NCI-H187 (cell line): ENCODE data around the gene ADGRB3.
A peak's percentile ranks its signal among the peaks of the same experiment; 100 is the strongest.
"Not testable (repeated sequence)": the region's sequence is repeated elsewhere in the genome, so short reads cannot be mapped to it uniquely, and the experiment has no call there.

Source experiments
- DNase-seq, 2 experiments: peaks; one replicate each; lab custom pipeline; 2025; lab: John Stamatoyannopoulos, UW

The ADGRB3 gene

DNA sequence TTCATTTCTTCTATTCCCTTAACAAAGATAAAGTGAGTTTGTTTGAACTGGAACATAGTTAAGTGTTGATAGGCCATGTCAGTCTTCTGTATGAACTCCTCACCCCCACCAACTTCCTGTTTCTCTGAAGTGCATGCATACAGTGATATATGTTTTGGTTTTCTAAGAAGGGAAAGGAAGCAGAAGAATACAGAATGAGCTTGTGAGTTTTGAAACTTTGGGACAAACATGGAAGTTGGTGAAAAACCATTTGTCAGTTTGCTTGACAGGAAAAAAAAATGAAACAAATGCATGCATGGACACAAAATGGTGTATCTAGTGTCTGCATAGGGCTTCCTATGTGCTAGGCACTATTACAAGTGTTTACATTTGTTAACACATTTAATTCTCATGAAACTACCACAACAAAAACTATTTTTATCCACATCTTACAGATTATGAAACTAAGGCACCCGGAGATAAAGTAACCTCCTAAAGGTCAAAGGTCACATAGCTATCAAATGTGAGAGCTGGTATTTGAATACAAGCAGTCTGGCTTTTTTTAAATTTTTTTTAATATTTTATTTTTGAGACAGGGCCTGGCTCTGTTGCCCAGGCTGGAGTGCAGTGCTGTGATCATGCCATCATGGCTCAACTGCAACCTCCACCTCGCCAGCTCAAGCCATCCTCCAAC is 105.9 kb downstream of the ADGRB3 start:
- DNase-seq: no peak

DNA sequence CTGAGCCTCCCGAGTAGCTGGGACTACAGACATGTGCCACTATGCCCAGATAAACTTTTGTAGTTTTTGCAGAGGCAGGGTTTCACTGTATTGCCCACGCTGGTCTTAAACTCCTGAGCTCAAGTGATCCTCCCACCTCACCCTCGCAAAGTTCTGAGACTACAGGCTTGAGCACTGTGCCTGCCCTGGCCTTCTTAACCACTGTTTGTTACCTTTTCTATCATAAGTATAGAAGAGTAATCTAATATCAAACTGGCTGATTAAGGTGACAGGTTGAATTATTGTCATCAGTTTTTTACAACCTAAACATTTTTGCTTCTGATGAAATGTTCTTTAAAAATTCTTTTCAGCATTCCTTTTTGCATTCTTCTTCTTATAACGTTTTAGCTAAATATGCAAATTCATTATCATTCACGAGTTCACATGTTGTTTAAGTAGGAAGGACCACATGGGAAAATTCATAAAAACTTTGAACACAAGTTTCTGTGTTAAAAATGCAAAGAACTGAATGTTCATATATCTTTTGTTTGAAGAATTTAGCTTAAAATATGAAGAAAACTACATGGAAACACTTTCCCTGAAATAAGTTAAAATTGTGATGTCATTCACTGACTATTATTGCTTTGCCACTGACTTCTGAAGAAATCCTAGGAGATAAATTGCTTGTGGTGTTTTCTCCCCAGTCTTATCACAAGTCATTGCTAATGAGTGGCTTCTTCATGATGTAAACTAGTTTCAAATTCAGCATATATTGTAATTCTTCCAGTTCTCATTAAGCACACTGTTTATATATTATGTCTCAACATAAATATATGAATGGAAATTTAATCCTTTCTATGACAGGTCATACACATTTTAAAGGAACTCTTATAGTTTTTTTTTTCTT is 106.7 kb downstream of the ADGRB3 start:
- DNase-seq: no peak

DNA sequence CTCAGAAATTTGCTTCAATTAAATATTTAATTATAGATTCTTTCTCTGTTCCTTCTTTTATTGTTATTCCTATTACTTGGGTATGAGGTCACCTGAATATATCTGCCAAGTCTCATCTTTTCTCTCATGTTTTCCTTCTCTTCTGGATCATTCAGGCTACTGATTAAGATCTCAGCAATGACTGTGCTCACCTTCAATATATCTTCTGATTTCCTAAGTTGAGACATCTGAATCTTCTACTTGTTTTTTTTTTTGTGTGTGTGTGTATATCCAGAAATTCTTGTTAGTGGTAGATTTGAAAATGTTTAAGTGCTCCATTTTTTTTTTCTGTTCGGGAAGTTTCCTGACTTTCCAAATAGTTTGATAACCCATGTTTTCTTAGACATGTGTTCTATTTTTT is 108.0 kb downstream of the ADGRB3 start:
- DNase-seq: no peak

DNA sequence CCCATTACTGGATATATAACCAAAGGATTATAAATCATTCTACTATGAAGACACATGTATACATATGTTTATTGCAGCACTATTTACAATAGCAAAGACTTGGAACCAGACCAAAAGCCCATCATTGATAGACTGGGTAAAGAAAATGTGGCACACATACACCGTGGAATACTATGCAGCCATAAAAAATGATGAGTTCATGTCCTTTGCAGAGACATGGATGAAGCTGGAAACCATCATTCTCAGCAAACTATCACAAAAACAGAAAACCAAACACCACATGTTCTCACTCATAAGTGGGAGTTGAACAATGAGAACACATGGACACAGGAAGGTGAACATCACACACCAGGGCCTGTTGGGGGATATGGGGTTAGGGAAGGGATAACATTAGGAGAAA is 109.3 kb downstream of the ADGRB3 start:
- DNase-seq: not testable (repeated sequence)

DNA sequence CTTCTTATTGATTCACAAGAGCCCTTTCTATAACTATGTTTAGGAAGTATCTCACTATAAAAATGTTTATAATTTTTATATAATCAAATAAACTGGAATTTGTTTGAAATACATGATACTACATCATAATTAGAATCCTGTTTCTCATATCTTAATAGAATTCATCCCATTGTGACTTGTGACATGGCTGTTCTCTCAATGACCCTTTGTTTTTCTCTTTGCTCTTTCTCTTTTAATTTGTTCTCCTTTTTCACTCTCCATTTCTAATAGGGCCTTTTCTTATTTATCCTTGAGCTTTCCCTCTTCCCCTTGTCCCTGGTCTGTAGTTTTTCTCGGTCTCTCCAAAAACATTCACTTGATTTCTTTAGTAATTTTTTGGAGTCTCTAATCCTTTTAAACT is 111.3 kb downstream of the ADGRB3 start:
- DNase-seq: no peak

DNA sequence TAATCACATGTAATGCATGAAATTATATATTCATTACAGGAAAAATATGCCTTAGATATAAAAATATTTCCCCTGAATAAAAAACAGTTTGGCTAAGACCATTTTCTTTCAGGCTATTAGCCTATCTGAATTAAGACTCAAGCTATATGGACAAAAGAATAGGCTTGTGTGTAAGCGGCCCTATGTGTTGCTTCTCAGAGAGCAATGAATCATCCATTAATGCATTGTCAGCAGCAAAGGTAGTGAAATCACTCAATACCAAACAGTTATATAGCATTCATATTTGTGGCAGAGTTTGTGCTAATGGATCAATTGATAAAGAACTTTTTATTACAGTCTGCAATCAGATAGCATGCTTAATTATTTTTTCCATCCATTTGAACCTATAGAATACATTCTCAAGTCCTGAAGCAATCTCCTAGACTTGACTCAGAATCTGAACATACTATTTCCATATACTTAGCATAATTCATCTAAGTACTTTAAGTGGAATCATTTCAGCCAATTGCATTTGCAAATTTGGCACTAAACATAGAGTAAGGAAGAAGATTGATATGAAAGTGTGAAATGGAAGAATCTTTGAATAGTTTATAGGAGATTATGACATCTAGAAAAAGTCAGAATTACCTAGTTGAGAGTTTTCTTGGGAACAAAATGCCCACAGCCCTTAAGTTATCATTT is 112.2 kb downstream of the ADGRB3 start:
- DNase-seq: no peak

DNA sequence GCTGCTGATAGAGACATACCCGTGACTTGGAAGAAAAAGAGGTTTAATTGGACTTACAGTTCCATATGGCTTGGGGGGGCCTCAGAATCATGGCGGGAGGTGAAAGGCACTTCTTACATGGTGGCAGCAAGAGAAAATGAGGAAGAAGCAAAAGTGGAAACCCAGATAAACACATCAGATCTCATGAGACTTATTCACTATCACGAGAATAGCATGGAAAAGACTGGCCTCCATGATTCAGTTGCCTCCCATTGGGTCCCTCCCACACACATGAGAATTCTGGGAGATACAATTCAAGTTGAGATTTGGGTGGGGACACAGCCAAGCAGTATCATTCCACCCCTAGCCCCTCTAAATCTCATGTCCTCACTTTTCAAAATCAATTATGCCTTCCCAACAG is 112.8 kb downstream of the ADGRB3 start:
- DNase-seq: not testable (repeated sequence)

DNA sequence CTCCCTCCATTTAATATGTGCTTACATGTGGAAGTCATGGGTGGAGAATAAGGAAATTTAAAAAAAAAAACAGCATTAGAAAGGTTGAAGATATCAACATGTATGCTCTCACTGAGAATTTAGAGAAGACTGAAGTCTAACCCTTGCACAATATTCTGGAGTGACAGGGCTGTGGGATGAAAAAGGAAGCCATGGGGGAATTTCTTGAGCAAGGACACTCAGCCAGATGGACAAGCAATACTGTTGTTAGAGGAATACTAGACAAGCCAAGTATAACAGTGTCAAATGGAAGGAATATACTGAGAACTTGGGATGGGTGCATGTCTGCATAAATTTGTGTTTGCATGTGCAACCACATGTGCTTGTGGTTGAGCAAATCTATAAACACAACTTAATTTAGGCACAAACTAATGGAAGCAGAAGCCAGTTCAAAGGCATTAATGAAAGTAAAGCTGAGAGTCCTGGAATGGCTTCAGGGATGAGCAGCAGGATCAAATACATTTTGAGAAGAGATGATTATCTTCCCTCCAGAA is 119.7 kb downstream of the ADGRB3 start:
- DNase-seq: no peak

DNA sequence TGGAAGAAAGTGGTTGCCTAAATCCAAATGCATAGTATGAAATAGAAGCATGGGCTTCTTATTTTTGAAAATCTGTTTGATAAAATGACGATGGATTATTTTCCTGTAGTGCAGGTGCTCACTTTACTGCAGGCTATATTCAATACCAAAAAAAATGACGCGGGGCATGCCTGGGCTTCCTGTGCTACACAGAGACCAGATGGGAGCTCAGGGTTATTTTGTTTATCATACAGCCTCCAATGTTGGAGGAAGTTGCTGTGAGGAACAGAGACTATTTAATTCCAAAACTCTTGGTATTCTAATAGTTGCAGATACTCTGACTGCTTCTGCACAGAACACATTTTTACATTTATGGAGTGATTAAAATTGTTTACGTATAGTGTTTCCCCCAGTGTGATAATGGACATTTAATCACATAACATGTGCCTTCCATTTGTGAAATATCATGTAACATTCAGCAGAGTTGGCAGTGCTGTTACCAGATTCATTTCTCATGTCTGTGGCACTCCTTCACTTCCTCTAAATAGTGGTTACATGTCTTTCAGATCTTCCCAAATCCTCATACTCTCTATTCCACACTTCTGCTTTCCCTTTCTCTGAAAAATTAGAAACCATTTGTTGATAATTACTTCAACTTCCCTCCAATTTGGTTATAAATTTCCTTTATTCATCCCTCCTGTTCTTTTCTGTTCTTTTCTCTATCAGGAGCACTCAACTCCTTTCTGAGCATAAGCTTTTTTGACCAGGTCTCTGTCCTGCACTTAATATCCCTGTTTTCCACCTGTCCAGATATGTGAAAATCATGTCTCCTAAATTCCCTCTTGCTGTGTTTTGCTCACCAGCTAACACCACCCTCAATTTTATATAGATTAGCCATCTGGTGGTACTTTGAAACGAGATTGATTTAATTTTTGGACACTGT is 121.6 kb downstream of the ADGRB3 start:
- no peak for DNase-seq

DNA sequence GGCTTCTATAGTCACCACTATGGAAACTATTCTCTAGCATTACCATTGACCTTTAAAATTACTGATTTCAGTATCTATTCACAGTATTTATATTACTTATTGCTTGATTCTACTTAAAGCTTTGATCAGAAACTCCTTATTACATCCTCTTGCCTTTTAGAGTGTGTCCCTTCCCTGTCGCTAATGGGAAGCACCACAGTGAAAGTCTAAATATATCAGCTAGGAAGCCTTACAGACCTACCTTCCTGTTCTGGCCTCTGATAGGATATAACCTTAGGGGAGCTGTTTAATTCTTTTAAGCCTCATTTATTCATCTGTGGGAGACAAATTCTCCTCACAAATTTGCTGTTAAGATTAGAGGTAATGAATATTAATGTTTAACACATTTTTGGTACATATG is 122.7 kb downstream of the ADGRB3 start:
- no peak for DNase-seq

DNA sequence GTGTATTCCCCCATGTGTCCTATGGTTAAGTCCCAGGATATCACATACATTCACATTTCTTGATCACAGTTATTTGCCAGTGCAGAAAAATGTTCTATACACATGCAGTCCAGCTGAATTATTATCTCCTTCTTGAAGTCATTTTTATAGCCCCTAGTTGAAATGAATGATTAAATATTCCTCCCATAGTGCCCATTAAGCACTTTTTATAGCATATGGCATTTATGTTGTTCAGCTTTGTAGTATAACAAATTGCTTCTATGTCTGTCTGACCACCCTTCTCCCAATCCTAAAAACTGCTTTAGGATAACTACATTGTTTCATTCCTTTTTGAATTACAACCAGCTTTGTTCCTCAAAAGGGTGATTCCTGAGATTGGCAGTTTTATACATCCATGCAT is 123.5 kb downstream of the ADGRB3 start:
- DNase-seq: peak in 1 of 2 experiments; percentile 63

DNA sequence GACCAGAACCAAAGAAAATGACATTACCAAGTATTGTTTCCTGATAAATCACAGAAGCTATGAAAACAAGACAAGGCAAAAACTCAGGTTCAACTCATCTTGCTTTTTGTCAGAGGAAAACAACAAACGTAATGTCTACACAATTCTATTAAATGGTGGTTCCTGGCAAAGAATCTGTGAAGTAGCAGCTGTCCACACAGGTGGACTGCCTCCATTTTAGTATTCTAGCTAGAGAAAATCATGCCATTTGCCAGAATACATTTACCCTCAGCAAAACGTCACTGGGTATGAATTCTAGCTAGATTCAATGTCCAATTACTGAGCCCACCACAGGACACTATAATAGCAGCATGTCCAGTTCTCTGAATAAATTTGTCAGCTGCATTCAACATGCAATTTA is 125.4 kb downstream of the ADGRB3 start:
- DNase-seq: no peak

DNA sequence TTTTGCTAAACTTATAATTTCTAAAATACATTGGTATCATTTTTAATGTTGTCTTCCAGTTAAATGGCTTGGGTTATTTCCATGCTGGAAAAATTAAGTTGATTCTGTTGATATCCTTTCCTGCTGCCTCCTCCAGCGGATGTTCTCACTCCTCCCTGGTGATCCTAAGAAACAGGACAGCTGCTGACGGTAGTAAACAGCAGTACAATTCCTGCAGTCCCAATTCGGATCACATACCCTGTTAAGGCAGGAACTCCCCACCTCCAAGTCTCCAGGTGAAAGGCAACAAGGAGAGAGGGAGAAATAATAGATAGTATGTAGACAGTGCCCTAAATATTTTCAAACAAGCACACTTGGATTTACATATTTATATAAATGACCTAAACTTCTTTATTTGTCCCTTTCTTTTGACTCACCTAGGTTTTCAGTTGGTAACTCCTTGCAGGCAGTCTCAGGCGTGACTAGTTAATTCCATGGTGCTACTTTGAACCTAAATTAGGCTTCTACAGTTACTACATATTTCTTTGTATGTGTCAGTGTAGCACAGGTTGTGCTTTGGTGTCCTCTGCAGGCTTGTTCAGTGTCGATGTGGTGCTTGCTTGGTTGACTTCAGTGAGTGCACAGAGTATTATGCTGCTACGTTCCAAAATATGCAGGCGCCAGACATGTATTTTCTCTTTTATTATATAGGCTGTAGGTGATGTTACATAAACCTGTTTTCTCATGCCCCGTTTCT is 126.0 kb downstream of the ADGRB3 start:
- peak in 1 of 2 experiments; percentile 14 for DNase-seq

DNA sequence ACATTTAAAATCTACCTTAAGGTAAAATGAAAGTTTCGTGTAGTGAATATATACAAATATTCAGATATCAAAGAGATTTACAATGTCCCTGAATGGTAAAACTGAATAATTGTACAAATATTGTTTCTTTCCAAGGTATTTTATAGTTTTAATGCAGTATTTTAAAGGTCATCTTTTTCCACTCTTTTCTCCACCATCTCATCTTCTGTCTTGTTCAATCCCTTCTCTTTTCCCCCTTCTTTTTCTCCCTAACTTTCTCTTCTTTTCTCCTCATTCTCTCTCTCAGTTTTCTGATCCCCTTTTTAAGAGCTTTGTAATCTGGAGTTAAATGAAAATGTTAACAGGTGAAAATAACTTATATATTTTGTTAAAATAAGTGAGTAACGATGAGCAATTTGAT is 126.9 kb downstream of the ADGRB3 start:
- DNase-seq: no peak

DNA sequence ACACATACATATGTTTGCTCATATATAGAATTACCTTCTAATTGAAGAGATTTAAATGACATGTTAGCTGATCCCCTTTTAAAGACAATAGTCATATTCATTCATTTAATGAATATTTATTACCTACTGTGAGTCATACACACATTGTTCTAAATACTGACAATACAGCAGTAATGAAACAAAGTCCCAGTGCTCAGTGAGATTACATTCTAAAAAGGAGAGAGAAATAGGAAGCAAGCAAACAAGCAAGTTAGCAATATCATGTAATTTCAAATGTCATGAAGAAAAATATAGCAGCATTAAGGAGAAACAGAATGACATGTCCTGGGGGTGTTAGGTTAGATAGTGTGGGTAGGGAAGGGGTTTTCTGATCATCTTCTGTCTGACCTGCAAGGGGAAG is 136.3 kb downstream of the ADGRB3 start:
- DNase-seq: no peak

DNA sequence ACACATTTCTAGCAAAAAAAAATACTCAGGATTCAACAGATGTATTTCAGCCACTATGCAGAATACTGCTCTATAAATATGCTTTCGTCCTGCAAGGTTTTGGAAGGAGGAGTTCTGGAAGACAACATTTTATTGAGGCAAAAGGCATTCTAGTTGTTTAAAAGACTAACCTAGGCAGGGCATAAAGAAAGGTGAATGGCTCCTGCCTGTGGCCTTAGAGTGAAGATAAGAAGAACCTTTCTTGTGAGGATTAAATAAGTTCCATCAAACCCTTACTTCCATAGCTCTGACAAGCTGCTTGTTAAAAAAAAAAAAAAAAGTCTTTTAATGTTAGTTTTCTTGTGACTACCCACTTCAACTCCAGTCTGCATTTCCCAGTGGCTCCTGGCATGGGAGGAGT is 139.8 kb downstream of the ADGRB3 start:
- no peak for DNase-seq

DNA sequence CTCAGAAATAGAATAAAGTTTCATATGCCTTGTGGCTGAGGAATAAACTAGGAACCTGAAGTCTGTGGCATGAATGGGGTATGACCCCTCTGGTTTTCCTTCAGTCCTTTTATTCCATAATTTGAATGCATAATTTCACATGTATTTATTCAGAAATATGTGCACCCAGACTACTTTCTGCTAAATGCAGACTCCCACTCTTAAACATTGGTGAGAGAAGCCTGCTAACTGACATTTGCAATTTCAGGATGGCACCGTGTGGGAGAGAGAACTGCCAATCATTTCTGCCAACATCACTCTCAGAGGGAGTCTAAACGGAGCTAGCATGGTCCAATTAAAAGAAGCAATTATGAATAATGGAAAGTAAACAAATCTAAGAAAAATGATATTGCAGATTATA is 141.3 kb downstream of the ADGRB3 start:
- DNase-seq: no peak

DNA sequence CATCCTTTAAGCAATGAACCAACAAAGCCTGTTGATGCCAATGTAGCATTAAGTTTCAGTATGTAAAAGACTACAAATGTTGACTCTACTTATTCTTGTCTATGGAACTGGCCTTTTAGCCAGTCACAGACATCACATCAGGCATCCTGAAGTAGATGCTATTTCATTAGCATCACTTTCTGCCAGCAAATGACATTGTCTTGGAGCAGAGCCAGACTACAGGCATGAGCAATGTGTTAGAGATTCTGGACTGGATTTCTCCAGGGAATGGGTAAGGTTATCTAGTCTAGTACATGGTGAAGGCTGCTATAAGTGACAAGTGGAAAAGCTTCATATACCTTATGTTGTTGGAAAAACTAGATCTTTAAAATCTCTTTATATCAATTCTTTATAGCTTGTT is 142.9 kb downstream of the ADGRB3 start:
- DNase-seq: peak; percentile 27 to 52

DNA sequence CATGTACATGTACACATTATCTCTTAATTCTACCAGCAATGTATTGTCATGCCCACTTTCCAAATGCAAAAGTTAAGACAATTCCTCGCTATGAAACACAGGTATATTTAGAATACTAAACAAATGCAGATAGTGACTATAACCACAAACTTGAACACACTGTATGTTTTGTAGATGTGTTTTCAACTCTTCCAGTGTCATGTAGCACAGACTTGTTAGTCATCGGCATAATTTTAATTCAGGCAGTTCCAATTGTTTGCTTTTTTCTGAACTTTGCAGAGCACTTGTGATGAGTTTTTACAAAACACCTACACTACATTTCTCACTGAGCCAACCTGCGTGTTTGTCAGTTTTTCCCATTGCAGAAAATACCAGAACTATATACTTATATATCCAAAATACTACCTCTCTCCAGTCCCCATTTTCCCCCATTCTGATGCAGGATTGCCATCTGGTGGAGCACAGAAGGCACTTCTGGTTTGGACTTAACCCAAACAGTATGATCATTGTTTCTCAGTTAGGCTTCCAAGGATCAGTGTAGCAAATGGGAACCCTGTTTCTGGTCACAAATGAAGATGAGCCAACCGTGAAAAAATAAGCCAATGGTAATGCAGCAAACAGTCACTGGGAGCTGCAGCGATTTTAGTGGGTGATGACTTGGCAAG is 143.4 kb downstream of the ADGRB3 start:
- DNase-seq: peak in 1 of 2 experiments; percentile 27

DNA sequence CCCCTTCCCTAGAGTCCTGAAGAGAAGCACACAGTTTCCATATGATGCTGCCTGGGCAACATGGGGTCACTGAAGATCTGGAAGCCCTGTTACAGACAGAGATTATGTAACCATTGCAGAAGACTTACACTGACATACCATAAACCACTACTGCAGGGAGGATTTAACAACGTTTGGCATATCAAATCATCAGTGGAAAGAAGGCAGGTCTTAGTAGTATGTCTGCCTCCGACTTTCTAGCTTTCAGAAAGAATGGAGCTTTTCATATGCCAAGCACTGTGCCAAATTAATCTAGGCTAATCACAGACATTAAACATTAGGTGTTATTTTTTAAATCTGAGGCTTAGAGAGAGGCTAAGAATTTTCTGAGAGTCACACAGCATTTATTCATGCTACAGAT is 144.3 kb downstream of the ADGRB3 start:
- DNase-seq: no peak
